ENCODE results near the gene EML4. TPM values are rescaled to one million over a fixed set of nuclear protein-coding genes. Genes with fewer than 3 reads are reported as not detected.

Gene EML4
- total RNA-seq, 1 donor from 2014 or later: 56.7 TPM

DNA sequence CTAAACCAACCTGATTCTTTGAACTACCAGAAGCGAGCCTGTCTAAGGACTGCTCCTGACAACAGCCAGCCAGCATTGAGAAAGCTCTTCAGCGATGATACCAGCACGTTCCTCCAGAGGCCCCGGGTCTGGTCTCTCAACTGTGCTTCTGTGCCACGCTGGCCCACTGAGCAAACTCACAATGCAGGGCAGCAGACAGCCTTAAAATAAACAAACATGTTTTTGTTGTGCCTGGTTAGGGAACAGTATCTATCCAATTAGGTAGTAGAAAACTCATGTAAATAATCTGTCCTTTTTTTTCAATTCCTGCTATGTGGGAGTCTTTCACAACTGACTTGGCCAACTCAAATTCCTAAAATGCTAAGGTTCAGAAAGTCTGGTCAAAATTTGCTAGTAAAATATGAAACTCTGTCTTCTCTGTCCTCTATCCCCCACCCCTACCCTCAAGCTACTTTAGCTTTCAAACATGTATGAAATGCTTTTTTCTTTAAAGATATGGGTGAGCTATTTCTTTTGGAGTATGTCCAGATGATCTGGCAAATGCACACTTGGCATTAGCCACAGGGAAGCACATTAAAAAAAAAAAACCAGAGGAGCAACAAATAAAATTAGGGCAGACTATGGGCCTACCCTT lies 21.4 kb upstream of the EML4 start:
- no peak for DNase-seq (ENCODE audit: low spot score)
- intact Hi-C loops (cut with micrococcal nuclease): no loop called here
- Mint-ChIP-seq H3K27me3 (ENCODE audit: insufficient read depth) (peaks cover 3% of the 10 kb centered on the region), H3K36me3 (ENCODE audit: low read depth) (peaks cover 9% of the 10 kb centered on the region), H3K9me3 (peaks cover 4% of the 10 kb centered on the region), H3K4me1 (ENCODE audit: low read depth) (peaks cover 23% of the 10 kb centered on the region), H3K4me3 (no peak overlapping the region), H3K27ac (no peak overlapping the region)

- Mint-ChIP-seq H3K36me3 (ENCODE audit: low read depth) (peaks cover 9% of the 10 kb centered on the region), H3K27me3 (ENCODE audit: insufficient read depth) (peaks cover 3% of the 10 kb centered on the region), H3K9me3 (peaks cover 4% of the 10 kb centered on the region), H3K4me3 (no peak overlapping the region), H3K4me1 (ENCODE audit: low read depth) (peaks cover 4% of the 10 kb centered on the region), H3K27ac (no peak overlapping the region)
- DNase-seq (ENCODE audit: low spot score): no peak
- intact Hi-C loops (cut with micrococcal nuclease): no loop called here
These were observed 19.0 kb upstream of the EML4 start for GRCh38 chr2:42150159-42150558.

GRCh38 chr2:42153944-42154581 lies 15.1 kb upstream of the EML4 start:
- Mint-ChIP-seq H3K36me3 (ENCODE audit: low read depth) (peaks cover 3% of the 10 kb centered on the region), H3K9me3 (no peaks in the 10 kb centered on the region), H3K27me3 (ENCODE audit: insufficient read depth) (peaks cover 5% of the 10 kb centered on the region), H3K4me1 (ENCODE audit: low read depth) (peaks cover 4% of the 10 kb centered on the region), H3K4me3 (no peak overlapping the region), H3K27ac (no peak overlapping the region)
- intact Hi-C loops (cut with micrococcal nuclease): no loop called here
- DNase-seq (ENCODE audit: low spot score): no peak

DNA sequence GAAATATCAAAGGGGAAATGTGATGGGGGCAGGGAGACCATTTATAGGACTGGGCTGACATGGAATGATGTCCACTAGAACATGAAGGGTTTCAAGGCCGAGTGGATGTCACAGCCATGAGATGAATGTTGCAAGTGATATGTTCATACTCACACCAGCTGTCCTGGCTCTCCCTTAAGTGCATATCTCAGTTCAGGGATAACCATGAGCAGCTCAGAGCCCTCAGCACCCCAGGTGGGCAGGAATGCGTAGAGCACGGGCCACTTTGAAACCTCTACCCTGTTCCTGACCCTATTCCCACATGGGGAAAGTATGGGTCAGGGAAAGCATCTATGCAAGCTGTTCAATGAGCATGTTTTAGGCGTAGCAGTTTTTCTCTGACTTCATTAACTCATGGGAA lies 12.4 kb upstream of the EML4 start:
- peaks cover 1% of the 10 kb centered on the region for H3K4me1 Mint-ChIP-seq (ENCODE audit: low read depth)
- no peak overlapping the region for H3K4me3 Mint-ChIP-seq
- H3K9me3 Mint-ChIP-seq: no peaks in the 10 kb centered on the region
- H3K27me3 Mint-ChIP-seq (ENCODE audit: insufficient read depth): peaks cover 2% of the 10 kb centered on the region
- no peak overlapping the region for H3K27ac Mint-ChIP-seq
- peaks cover 1% of the 10 kb centered on the region for H3K36me3 Mint-ChIP-seq (ENCODE audit: low read depth)
- no peak for DNase-seq (ENCODE audit: low spot score)
- intact Hi-C loops (cut with micrococcal nuclease): no loop called here

- intact Hi-C loops (cut with micrococcal nuclease): no loop called here
- no peak overlapping the region for H3K4me3 Mint-ChIP-seq
- DNase-seq (ENCODE audit: low spot score): no peak
These were observed 7.7 kb upstream of the EML4 start for GRCh38 chr2:42161444-42161843.

DNA sequence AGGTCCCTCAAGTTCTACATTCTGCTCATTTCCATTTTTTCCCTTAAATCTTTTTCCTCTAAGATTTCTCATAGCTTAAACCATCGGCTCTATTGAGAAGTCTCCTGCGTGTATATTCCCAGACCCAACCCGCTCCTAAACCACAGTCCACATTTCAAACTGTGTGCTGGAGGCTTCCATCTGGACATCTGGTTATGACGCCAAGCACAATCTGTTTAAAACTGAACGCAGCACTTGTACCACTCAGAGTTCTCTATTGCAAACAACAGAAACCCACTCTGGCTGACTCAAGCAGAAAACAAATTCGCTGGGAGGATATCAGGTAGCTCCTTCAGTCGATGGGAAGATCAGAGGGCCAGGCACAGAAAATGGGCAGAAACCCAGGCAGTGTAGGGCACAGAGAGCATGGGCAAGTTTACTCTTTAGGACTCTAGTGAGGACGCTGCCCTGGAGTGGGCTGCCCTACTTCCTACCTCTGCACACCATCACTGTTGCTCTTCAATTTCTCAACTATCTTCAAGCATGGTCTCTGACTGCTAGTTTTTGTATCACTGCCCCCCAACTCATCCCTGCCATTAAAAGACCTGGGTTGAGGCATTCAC lies 5.6 kb upstream of the EML4 start:
- Mint-ChIP-seq H3K27me3 (ENCODE audit: insufficient read depth) (peaks cover 21% of the 10 kb centered on the region), H3K4me1 (ENCODE audit: low read depth) (peaks cover 4% of the 10 kb centered on the region), H3K36me3 (ENCODE audit: low read depth) (peaks cover 4% of the 10 kb centered on the region), H3K9me3 (no peaks in the 10 kb centered on the region), H3K27ac (no peak overlapping the region), H3K4me3 (no peak overlapping the region)
- intact Hi-C loops (cut with micrococcal nuclease): no loop called here
- no peak for DNase-seq (ENCODE audit: low spot score)

More at GRCh38 chr2:42161444-42161843, 7.7 kb upstream of the EML4 start:
- no peaks in the 10 kb centered on the region for H3K9me3 Mint-ChIP-seq
- peaks cover 2% of the 10 kb centered on the region for H3K36me3 Mint-ChIP-seq (ENCODE audit: low read depth)
- no peak overlapping the region for H3K27ac Mint-ChIP-seq
- H3K4me1 Mint-ChIP-seq (ENCODE audit: low read depth): no peaks in the 10 kb centered on the region
- H3K27me3 Mint-ChIP-seq (ENCODE audit: insufficient read depth): peaks cover 21% of the 10 kb centered on the region

DNA sequence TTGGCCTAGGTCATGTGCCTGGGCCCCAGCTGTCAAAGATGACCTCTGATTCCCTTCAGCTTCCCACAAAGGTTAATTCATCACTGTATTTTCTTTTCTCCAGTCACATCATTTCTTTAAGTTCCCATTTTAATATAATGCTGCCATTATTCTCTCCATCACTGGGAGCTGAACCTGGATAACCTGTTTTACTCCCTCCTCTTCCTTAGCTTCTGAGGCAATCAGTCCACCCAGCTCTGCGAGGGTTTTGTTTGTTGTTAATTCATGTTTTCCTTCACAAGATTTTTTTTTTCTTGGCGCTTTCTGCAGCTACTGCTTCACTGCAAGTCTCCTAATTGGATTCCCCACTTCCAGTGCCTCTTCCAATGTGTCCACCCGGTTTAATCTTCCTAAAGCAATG lies 5.1 kb upstream of the EML4 start:
- Mint-ChIP-seq H3K27ac (no peak overlapping the region), H3K27me3 (ENCODE audit: insufficient read depth) (peaks cover 21% of the 10 kb centered on the region), H3K4me3 (no peak overlapping the region), H3K36me3 (ENCODE audit: low read depth) (peaks cover 4% of the 10 kb centered on the region), H3K9me3 (no peaks in the 10 kb centered on the region), H3K4me1 (ENCODE audit: low read depth) (peaks cover 9% of the 10 kb centered on the region)
- intact Hi-C loops (cut with micrococcal nuclease): no loop called here
- DNase-seq (ENCODE audit: low spot score): no peak

DNA sequence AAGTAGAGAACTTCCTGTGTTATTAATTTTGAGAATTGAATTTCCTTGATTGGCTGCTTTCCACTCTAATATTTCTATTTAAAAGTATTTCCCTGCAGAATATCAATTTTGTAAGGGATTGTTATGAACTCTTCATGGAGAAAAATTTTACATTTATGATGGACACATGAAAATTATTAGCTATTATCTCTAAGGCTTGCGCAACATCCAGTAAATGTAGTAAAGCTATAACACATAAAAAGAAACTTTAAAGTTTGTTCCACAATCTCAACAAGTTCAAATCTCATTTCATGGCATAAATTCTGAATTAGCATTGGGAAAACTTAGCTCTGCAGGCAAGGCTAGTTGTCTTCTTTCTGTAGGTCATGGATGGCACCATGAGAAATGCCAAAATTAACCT lies 4.2 kb upstream of the EML4 start:
- intact Hi-C loops (cut with micrococcal nuclease): no loop called here
- Mint-ChIP-seq H3K27ac (no peak overlapping the region), H3K9me3 (no peaks in the 10 kb centered on the region), H3K36me3 (ENCODE audit: low read depth) (peaks cover 4% of the 10 kb centered on the region), H3K4me3 (no peak overlapping the region), H3K4me1 (ENCODE audit: low read depth) (peaks cover 9% of the 10 kb centered on the region), H3K27me3 (ENCODE audit: insufficient read depth) (peaks cover 21% of the 10 kb centered on the region)
- no peak for DNase-seq (ENCODE audit: low spot score)

- intact Hi-C loops (cut with micrococcal nuclease): no loop called here
- Mint-ChIP-seq H3K36me3 (ENCODE audit: low read depth) (peaks cover 4% of the 10 kb centered on the region), H3K9me3 (no peaks in the 10 kb centered on the region), H3K27me3 (ENCODE audit: insufficient read depth) (peaks cover 16% of the 10 kb centered on the region), H3K4me3 (no peak overlapping the region), H3K4me1 (ENCODE audit: low read depth) (peaks cover 9% of the 10 kb centered on the region), H3K27ac (no peak overlapping the region)
- no peak for DNase-seq (ENCODE audit: low spot score)
These were observed 1.7 kb upstream of the EML4 start for GRCh38 chr2:42167458-42167857.

DNA sequence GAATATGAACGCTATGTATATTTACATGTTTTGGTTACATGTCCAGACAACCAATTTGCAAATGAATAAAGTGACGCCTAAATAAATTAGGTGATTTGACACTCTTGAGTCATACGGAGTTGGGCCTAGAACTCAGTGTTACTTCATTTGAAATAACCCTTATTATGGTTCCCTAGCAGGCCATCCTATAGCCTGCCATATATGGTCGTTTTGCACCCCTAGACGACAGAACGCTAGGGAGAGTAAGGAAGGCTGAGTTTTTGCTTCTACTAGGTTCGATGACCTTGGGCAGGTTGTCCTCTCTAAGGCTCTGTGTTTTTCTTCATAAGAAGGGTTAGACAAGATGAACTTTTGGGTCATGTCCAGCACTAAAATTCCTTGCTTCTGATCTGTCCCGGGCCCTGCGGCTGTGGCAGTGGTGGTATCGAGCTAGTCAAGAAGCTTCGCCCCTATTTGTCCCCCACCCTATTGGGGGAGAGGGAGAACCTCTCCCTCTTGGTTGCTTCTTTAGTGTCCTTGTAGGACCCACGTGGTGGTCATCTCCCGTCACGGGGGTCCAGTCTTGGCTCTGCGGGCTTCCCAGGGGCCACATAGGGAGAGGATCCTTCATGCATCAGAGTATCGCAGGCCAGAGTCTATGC lies 574 bp upstream of the EML4 start:
- Mint-ChIP-seq H3K9me3 (no peaks in the 10 kb centered on the region), H3K4me1 (ENCODE audit: low read depth) (peaks cover 9% of the 10 kb centered on the region), H3K27me3 (ENCODE audit: insufficient read depth) (peaks cover 6% of the 10 kb centered on the region), H3K27ac (peak overlapping the region; percentile 71), H3K36me3 (ENCODE audit: low read depth) (peaks cover 9% of the 10 kb centered on the region), H3K4me3 (no peak overlapping the region)
- intact Hi-C loops (cut with micrococcal nuclease): loop anchor here (1.0 to 2.0 kb wide), 6 partner anchors 35 to 328 kb away; partner anchors contain the start of gene COX7A2L
- no peak for DNase-seq (ENCODE audit: low spot score)

GRCh38 chr2:42169874-42170521 lies 845 bp downstream of the EML4 start:
- intact Hi-C loops (cut with micrococcal nuclease): loop anchor here (1.0 to 2.0 kb wide), 7 partner anchors 37 to 329 kb away; partner anchors contain the start of gene COX7A2L

GRCh38 chr2:42170619-42171395 lies 1.7 kb downstream of the EML4 start:
- intact Hi-C loops (cut with micrococcal nuclease): loop anchor here (1.0 to 2.0 kb wide), 2 partner anchors 22 to 68 kb away; no protein-coding TSS in a partner anchor
- Mint-ChIP-seq H3K27me3 (ENCODE audit: insufficient read depth) (no peaks in the 10 kb centered on the region), H3K27ac (no peak overlapping the region), H3K9me3 (no peaks in the 10 kb centered on the region), H3K36me3 (ENCODE audit: low read depth) (peaks cover 7% of the 10 kb centered on the region), H3K4me1 (ENCODE audit: low read depth) (peaks cover 10% of the 10 kb centered on the region), H3K4me3 (no peak overlapping the region)
- DNase-seq (ENCODE audit: low spot score): no peak

More at GRCh38 chr2:42169874-42170521, 845 bp downstream of the EML4 start:
- Mint-ChIP-seq H3K4me1 (ENCODE audit: low read depth) (peaks cover 9% of the 10 kb centered on the region), H3K27ac (no peak overlapping the region), H3K36me3 (ENCODE audit: low read depth) (peaks cover 9% of the 10 kb centered on the region), H3K4me3 (no peak overlapping the region), H3K9me3 (no peaks in the 10 kb centered on the region), H3K27me3 (ENCODE audit: insufficient read depth) (no peaks in the 10 kb centered on the region)
- DNase-seq (ENCODE audit: low spot score): peak; percentile 19
